ENCODE measurements around the gene C10orf88. TPM values are rescaled to one million over a fixed set of nuclear protein-coding genes. Genes with fewer than 3 reads are reported as not detected.

Gene C10orf88
- total and polyA plus RNA-seq, 4 donors = 3.7 to 17.1 (median 5.0) TPM

DNA sequence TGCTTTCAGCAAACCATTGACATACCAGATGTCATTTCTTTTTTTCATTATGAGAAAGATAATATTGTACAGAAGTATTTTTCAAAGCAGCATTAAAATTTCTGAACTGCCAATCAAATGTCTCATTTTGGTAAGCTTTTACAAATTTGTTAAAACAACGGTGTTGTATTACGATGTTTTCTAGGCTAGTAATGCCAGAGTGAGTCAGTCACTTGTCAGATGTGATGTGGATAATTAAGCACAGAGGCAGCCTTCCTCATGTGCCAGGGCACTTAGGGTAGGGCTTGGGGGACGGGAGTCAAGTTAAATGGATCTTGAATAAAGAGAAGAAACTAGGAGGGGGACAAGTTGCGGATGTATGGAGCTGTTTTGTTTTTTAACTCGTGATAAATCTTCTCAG is 36.3 kb upstream of the C10orf88 start:
- ATAC-seq (ENCODE audit: insufficient read depth, low FRiP score) (no peak), DNase-seq (no peak)
- TF ChIP-seq, protein P1, sequence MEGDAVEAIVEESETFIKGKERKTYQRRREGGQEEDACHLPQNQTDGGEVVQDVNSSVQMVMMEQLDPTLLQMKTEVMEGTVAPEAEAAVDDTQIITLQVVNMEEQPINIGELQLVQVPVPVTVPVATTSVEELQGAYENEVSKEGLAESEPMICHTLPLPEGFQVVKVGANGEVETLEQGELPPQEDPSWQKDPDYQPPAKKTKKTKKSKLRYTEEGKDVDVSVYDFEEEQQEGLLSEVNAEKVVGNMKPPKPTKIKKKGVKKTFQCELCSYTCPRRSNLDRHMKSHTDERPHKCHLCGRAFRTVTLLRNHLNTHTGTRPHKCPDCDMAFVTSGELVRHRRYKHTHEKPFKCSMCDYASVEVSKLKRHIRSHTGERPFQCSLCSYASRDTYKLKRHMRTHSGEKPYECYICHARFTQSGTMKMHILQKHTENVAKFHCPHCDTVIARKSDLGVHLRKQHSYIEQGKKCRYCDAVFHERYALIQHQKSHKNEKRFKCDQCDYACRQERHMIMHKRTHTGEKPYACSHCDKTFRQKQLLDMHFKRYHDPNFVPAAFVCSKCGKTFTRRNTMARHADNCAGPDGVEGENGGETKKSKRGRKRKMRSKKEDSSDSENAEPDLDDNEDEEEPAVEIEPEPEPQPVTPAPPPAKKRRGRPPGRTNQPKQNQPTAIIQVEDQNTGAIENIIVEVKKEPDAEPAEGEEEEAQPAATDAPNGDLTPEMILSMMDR (IDR thresholded peaks at IDR 0.05; ENCODE audit: control extremely low read depth, extremely low read depth) = no peak
- Histone ChIP-seq H3K9me3 (ENCODE audit: control insufficient read depth in 4 of 4, insufficient read depth in 3 of 4, low read length in 3 of 4) (no peaks in the 10 kb centered on the region), H3K4me1 (ENCODE audit: control insufficient read depth in 5 of 5, insufficient read depth in 5 of 5, low read length in 5 of 5) (no peaks in the 10 kb centered on the region), H3K27me3 (ENCODE audit: control insufficient read depth in 3 of 3, insufficient read depth in 3 of 3, low read length in 2 of 3) (no peaks in the 10 kb centered on the region), H3K36me3 (ENCODE audit: control insufficient read depth in 4 of 4, insufficient read depth in 4 of 4, low read length in 4 of 4) (peaks cover 8 to 28% (median 11%) of the 10 kb centered on the region in 4 donors), H3K9ac (ENCODE audit: insufficient read depth in 1 of 2, low read length in 2 of 2) (no peak overlapping the region), H3K4me3 (no peak overlapping the region), H3K27ac (ENCODE audit: low read depth in 1 of 2, low read length in 1 of 2) (no peak overlapping the region)
- 71 to 83% methylated on average over 5 of the region's 5 CpGs for WGBS, 2 donors

DNA sequence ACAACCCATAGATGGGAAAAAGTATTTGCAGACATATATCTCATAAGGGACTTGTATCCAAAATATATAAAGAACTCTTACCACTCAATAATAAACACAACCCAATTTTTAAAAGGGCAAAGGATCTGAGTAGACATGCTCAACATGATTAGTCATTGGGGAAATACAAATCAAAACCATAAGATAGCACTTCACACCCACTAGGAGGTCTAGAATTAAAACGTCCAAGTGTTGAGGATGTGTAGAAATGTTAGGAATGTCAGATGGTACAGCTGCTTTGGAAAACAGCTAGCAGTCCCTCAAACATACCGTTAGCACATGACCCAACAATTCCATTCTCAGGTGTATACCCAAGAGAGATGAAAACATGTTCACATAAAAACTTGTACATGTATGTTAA is 34.5 kb upstream of the C10orf88 start:
- Histone ChIP-seq H3K27ac (ENCODE audit: low read depth in 1 of 2, low read length in 1 of 2) (no peak overlapping the region), H3K27me3 (ENCODE audit: control insufficient read depth in 3 of 3, insufficient read depth in 3 of 3, low read length in 2 of 3) (no peaks in the 10 kb centered on the region), H3K36me3 (ENCODE audit: control insufficient read depth in 4 of 4, insufficient read depth in 4 of 4, low read length in 4 of 4) (peaks cover 0 to 15% (median under 1%) of the 10 kb centered on the region in 4 donors), H3K4me3 (no peak overlapping the region), H3K4me1 (ENCODE audit: control insufficient read depth in 5 of 5, insufficient read depth in 5 of 5, low read length in 5 of 5) (no peaks in the 10 kb centered on the region), H3K9ac (ENCODE audit: insufficient read depth in 1 of 2, low read length in 2 of 2) (no peak overlapping the region), H3K9me3 (ENCODE audit: control insufficient read depth in 4 of 4, insufficient read depth in 3 of 4, low read length in 3 of 4) (no peaks in the 10 kb centered on the region)
- WGBS, 2 donors = 69 to 88% methylated on average over 2 of the region's 2 CpGs
- TF ChIP-seq, protein P1 (IDR thresholded peaks at IDR 0.05; ENCODE audit: control extremely low read depth, extremely low read depth) = no peak
- DNase-seq (no peak), ATAC-seq (ENCODE audit: insufficient read depth, low FRiP score) (no peak)

DNA sequence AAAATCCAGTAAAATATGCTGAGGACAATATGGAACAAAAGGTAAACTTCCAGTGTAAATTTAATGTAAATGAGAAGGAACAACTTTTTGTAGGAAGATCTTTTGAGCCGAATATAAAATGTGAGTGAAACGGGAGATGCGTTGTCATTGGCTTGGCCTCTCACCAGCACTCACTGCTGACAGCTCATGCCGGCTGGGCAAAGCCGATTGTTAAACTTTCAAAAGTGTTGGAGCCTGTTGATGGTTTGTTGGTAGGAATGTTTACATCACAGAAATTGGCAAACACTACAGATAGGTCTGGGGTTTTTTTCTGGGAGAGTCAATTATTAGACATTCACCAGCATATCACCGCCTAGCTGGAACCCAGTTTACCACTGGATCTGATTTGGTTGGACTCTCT is 32.3 kb upstream of the C10orf88 start:
- H3K9ac ChIP-seq (ENCODE audit: insufficient read depth in 1 of 2, low read length in 2 of 2) = no peak overlapping the region
- 85% methylated on average over 6 of the region's 6 CpGs for WGBS, 2 donors

More for the DNA sequence above, 32.3 kb upstream of the C10orf88 start:
- H3K36me3 ChIP-seq (ENCODE audit: control insufficient read depth in 4 of 4, insufficient read depth in 4 of 4, low read length in 4 of 4) = peaks cover 0 to 10% (median under 1%) of the 10 kb centered on the region in 4 donors
- H3K4me3 ChIP-seq = no peak overlapping the region
- H3K27ac ChIP-seq (ENCODE audit: low read depth in 1 of 2, low read length in 1 of 2) = no peak overlapping the region
- H3K27me3 ChIP-seq (ENCODE audit: control insufficient read depth in 3 of 3, insufficient read depth in 3 of 3, low read length in 2 of 3) = no peaks in the 10 kb centered on the region
- DNase-seq (peak in 2 of 3 donors; percentile 28 to 29), ATAC-seq (ENCODE audit: insufficient read depth, low FRiP score) (no peak)
- H3K9me3 ChIP-seq (ENCODE audit: control insufficient read depth in 4 of 4, insufficient read depth in 3 of 4, low read length in 3 of 4) = no peaks in the 10 kb centered on the region
- TF ChIP-seq, protein P1 (IDR thresholded peaks at IDR 0.05; ENCODE audit: control extremely low read depth, extremely low read depth) = no peak
- no peaks in the 10 kb centered on the region for H3K4me1 ChIP-seq (ENCODE audit: control insufficient read depth in 5 of 5, insufficient read depth in 5 of 5, low read length in 5 of 5)
